Neural cell (in vitro differentiated cells): Measurements from ENCODE around the gene EXOC4. TPM values are rescaled to one million over a fixed set of nuclear protein-coding genes. Genes with fewer than 3 reads are reported as not detected.

Source experiments
- H2AFZ ChIP-seq: fragments of 200-600, 300-800 bp; sonication (generic), shearing (Covaris generic); 2 replicates; pipeline ENCODE4 v1.6.0; 2014; ENCODE audit warnings: low read depth, mild to moderate bottlenecking, antibody characterized with exemption, low read length, moderate library complexity
- H3F3A ChIP-seq: fragments of 200-600 bp; shearing (Covaris generic); 2 replicates; pipeline ENCODE4 v1.6.1; 2016; ENCODE audit warnings: mild to moderate bottlenecking, moderate library complexity, mixed read lengths, antibody characterized with exemption, low read length; ENCODE audit not compliant: insufficient read depth, poor library complexity, severe bottlenecking
- H3K27ac ChIP-seq: fragments of 200-600, 300-800 bp; sonication (generic), shearing (Covaris generic); 2 replicates; pipeline ENCODE4 v1.5.1; 2014; ENCODE audit warnings: mild to moderate bottlenecking, low read length, moderate library complexity
- H3K27me3 ChIP-seq: fragments of 300-800, 200-600 bp; sonication (generic), shearing (Covaris generic); 2 replicates; pipeline ENCODE4 v1.6.0; 2014; ENCODE audit warnings: mild to moderate bottlenecking, low read depth, low read length, moderate library complexity; ENCODE audit not compliant: insufficient read depth
- H3K36me3 ChIP-seq: fragments of 300-800, 200-600 bp; sonication (generic), shearing (Covaris generic); 2 replicates; pipeline ENCODE4 v1.5.1; 2014; ENCODE audit warnings: mild to moderate bottlenecking, antibody characterized with exemption, low read length, moderate library complexity; ENCODE audit not compliant: insufficient read depth
- H3K4me2 ChIP-seq: fragments of 300-800, 200-600 bp; sonication (generic), shearing (Covaris generic); 2 replicates; pipeline ENCODE4 v1.6.0; 2014; ENCODE audit warnings: mild to moderate bottlenecking, low read length
- H3K4me3 ChIP-seq: fragments of 300-800, 200-600 bp; sonication (generic), shearing (Covaris generic); 2 replicates; pipeline ENCODE4 v1.5.1; 2014; ENCODE audit warnings: mild to moderate bottlenecking, low read length, moderate library complexity
- H3K79me2 ChIP-seq: fragments of 200-600 bp; shearing (Covaris generic); replicated peaks from 2 replicates; pipeline ENCODE4 v1.6.0; 2014; ENCODE audit warnings: mild to moderate bottlenecking, low read length, moderate library complexity; ENCODE audit not compliant: insufficient read depth
- H3K9ac ChIP-seq: fragments of 300-800, 200-600 bp; sonication (generic), shearing (Covaris generic); 2 replicates; pipeline ENCODE4 v1.6.1; 2016; ENCODE audit warnings: mild to moderate bottlenecking, low read length, mixed read lengths
- H3K9me2 ChIP-seq: fragments of 200-600 bp; shearing (Covaris generic); 2 replicates; pipeline ENCODE4 v1.6.1; 2016; ENCODE audit warnings: mild to moderate bottlenecking, low read length, mixed read lengths; ENCODE audit not compliant: insufficient read depth
- H3K9me3 ChIP-seq: fragments of 200-600, 300-800 bp; sonication (generic), shearing (Covaris generic); 2 replicates; pipeline ENCODE4 v1.6.1; 2016; ENCODE audit warnings: mild to moderate bottlenecking, mixed run types, low read length, moderate library complexity, mixed read lengths
- H4K20me1 ChIP-seq: fragments of 200-600 bp; shearing (Covaris generic); 2 replicates; pipeline ENCODE4 v1.6.1; 2016; ENCODE audit warnings: mild to moderate bottlenecking, mixed run types; ENCODE audit not compliant: insufficient read depth
- EP300 ChIP-seq: fragments of 450-650 bp; conservative IDR thresholded peaks from 2 replicates; pipeline ENCODE4 v1.6.1; 2014; ENCODE audit warnings: antibody characterized with exemption, mild to moderate bottlenecking, moderate library complexity; ENCODE audit not compliant: poor library complexity, severe bottlenecking
- EZH2 ChIP-seq: fragments of 200-600, 300-800 bp; shearing (Covaris generic), sonication (generic); IDR thresholded peaks from 2 replicates; pipeline ENCODE4 v1.6.1; 2014; ENCODE audit warnings: antibody characterized with exemption, low read length, borderline replicate concordance, mild to moderate bottlenecking; ENCODE audit not compliant: insufficient read depth, poor library complexity, severe bottlenecking
- MXI1 ChIP-seq: fragments of 450-650 bp; conservative IDR thresholded peaks from 2 replicates; pipeline ENCODE4 v1.6.1; 2014; ENCODE audit warnings: antibody characterized with exemption, mild to moderate bottlenecking; ENCODE audit not compliant: poor library complexity, severe bottlenecking
- POLR2AphosphoS5 ChIP-seq: IDR thresholded peaks from 2 replicates; pipeline ENCODE4 v1.6.1; 2012
- RAD21 ChIP-seq: fragments of 450-650 bp; conservative IDR thresholded peaks from 2 replicates; pipeline ENCODE4 v1.6.1; 2014; ENCODE audit warnings: antibody characterized with exemption, mild to moderate bottlenecking, moderate library complexity
- SMC3 ChIP-seq: fragments of 450-650 bp; conservative IDR thresholded peaks from 2 replicates; pipeline ENCODE4 v1.6.1; 2014; ENCODE audit warnings: antibody characterized with exemption, mild to moderate bottlenecking, moderate library complexity; ENCODE audit not compliant: poor library complexity
- TAF1 ChIP-seq: IDR thresholded peaks from 2 replicates; pipeline ENCODE4 v1.6.1; 2012; ENCODE audit warnings: low read depth
- polyA plus RNA-seq: library from polyadenylated mRNA; depleted of rRNA; stranded (reverse); fragments of >200 nt; gene quantifications from 2 replicates; pipeline ENCODE4 v1.2.3, GENCODE V29; 2014
- TF ChIP-seq, protein P1 (sequence below): fragments of 450-650 bp; IDR thresholded peaks from 2 replicates; pipeline ENCODE4 v1.5.1; 2014; ENCODE audit warnings: antibody characterized with exemption, mild to moderate bottlenecking, moderate library complexity; ENCODE audit not compliant: poor library complexity, severe bottlenecking
- TF ChIP-seq, protein P2 (sequence below): IDR thresholded peaks from 2 replicates; pipeline ENCODE4 v1.6.1; 2012; ENCODE audit warnings: borderline replicate concordance

EXOC4 gene
- polyA plus RNA-seq, 1 donor from 2014 or later = 36.5 TPM

DNA sequence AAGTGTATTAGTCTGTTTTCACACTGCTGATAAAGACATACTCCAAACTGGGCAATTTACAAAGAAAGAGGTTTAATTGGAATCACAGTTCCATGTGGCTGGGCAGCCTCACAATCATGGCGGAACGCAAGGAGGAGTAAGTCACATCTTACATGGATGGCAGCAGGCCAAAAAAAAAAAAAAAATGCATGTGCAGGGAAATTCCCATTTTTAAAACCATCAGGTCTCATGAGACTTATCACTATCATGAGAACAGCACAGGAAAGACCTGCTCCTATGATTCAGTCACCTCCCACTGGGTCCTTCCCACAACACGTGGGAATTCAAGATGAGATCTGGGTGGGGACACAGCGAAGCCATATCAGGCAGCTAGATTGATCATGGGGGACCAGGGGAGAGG, 136.8 kb downstream of the EXOC4 start:
- Histone ChIP-seq H3K79me2 (no peaks in the 10 kb centered on the region), H3F3A (no peaks in the 10 kb centered on the region), H3K27ac (no peak overlapping the region), H4K20me1 (no peaks in the 10 kb centered on the region), H3K4me2 (no peak overlapping the region), H3K9me3 (no peaks in the 10 kb centered on the region), H3K9ac (no peak overlapping the region), H3K27me3 (no peaks in the 10 kb centered on the region), H3K9me2 (no peaks in the 10 kb centered on the region), H3K4me3 (no peak overlapping the region), H2AFZ (no peak overlapping the region), H3K36me3 (no peaks in the 10 kb centered on the region)
- TF ChIP-seq, protein P1, sequence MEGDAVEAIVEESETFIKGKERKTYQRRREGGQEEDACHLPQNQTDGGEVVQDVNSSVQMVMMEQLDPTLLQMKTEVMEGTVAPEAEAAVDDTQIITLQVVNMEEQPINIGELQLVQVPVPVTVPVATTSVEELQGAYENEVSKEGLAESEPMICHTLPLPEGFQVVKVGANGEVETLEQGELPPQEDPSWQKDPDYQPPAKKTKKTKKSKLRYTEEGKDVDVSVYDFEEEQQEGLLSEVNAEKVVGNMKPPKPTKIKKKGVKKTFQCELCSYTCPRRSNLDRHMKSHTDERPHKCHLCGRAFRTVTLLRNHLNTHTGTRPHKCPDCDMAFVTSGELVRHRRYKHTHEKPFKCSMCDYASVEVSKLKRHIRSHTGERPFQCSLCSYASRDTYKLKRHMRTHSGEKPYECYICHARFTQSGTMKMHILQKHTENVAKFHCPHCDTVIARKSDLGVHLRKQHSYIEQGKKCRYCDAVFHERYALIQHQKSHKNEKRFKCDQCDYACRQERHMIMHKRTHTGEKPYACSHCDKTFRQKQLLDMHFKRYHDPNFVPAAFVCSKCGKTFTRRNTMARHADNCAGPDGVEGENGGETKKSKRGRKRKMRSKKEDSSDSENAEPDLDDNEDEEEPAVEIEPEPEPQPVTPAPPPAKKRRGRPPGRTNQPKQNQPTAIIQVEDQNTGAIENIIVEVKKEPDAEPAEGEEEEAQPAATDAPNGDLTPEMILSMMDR = no peak
- no peak for TF ChIP-seq TAF1
- TF ChIP-seq EZH2 = no peak
- TF ChIP-seq RAD21 = no peak
- TF ChIP-seq MXI1 = no peak
- TF ChIP-seq SMC3 = no peak
- no peak for TF ChIP-seq POLR2AphosphoS5
- no peak for TF ChIP-seq EP300
- TF ChIP-seq, protein P2, sequence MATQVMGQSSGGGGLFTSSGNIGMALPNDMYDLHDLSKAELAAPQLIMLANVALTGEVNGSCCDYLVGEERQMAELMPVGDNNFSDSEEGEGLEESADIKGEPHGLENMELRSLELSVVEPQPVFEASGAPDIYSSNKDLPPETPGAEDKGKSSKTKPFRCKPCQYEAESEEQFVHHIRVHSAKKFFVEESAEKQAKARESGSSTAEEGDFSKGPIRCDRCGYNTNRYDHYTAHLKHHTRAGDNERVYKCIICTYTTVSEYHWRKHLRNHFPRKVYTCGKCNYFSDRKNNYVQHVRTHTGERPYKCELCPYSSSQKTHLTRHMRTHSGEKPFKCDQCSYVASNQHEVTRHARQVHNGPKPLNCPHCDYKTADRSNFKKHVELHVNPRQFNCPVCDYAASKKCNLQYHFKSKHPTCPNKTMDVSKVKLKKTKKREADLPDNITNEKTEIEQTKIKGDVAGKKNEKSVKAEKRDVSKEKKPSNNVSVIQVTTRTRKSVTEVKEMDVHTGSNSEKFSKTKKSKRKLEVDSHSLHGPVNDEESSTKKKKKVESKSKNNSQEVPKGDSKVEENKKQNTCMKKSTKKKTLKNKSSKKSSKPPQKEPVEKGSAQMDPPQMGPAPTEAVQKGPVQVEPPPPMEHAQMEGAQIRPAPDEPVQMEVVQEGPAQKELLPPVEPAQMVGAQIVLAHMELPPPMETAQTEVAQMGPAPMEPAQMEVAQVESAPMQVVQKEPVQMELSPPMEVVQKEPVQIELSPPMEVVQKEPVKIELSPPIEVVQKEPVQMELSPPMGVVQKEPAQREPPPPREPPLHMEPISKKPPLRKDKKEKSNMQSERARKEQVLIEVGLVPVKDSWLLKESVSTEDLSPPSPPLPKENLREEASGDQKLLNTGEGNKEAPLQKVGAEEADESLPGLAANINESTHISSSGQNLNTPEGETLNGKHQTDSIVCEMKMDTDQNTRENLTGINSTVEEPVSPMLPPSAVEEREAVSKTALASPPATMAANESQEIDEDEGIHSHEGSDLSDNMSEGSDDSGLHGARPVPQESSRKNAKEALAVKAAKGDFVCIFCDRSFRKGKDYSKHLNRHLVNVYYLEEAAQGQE = no peak

- Histone ChIP-seq H3K9me2 (no peaks in the 10 kb centered on the region), H3K4me3 (peak overlapping the region; percentile 45), H3K36me3 (no peaks in the 10 kb centered on the region), H4K20me1 (no peaks in the 10 kb centered on the region), H3K4me2 (no peak overlapping the region), H3K27ac (peak overlapping the region; percentile 38), H3K9me3 (no peaks in the 10 kb centered on the region), H2AFZ (no peak overlapping the region), H3K79me2 (no peaks in the 10 kb centered on the region), H3K9ac (no peak overlapping the region), H3F3A (no peaks in the 10 kb centered on the region), H3K27me3 (no peaks in the 10 kb centered on the region)
- no peak for TF ChIP-seq SMC3
- peak; percentile 34 for TF ChIP-seq POLR2AphosphoS5
- no peak for TF ChIP-seq MXI1
- peak; percentile 25 for TF ChIP-seq EP300
- TF ChIP-seq, protein P2 = no peak
- TF ChIP-seq, protein P1 = no peak
- TF ChIP-seq EZH2 = no peak
- no peak for TF ChIP-seq RAD21
- TF ChIP-seq TAF1 = no peak
These were observed 138.3 kb downstream of the EXOC4 start for GRCh38 chr7:133391206-133391605.
